H9 (cell line): Measurements from ENCODE around the gene COL4A2. TPM values are rescaled to one million over a fixed set of nuclear protein-coding genes. Genes with fewer than 3 reads are reported as not detected.
A peak's percentile ranks its signal among the peaks of the same experiment; 100 is the strongest.

Experiments
- DNase-seq: peaks from one replicate; pipeline ENCODE4 v3.0.0-alpha.2; 2017
- H2AFZ ChIP-seq: one replicate; pipeline ENCODE4 v1.6.1; 2013; ENCODE audit warnings: mild to moderate bottlenecking, low read length, control low read depth, moderate library complexity
- H2AK5ac ChIP-seq: 2 replicates; pipeline ENCODE4 v1.6.1; 2013; ENCODE audit warnings: low read length, control low read depth, mixed read lengths; ENCODE audit not compliant: insufficient read length
- H2BK120ac ChIP-seq: one replicate; pipeline ENCODE4 v1.6.1; 2013; ENCODE audit warnings: low read depth, mild to moderate bottlenecking, low read length, control low read depth, inconsistent platforms; ENCODE audit not compliant: poor library complexity, severe bottlenecking
- H2BK12ac ChIP-seq: 2 replicates; pipeline ENCODE4 v1.6.1; 2013; ENCODE audit warnings: low read length, control low read depth, mixed read lengths, low read depth; ENCODE audit not compliant: insufficient read length
- H2BK15ac ChIP-seq: 2 replicates; pipeline ENCODE4 v1.6.1; 2013; ENCODE audit warnings: low read depth, low read length, control low read depth
- H2BK20ac ChIP-seq: one replicate; pipeline ENCODE4 v1.6.1; 2013; ENCODE audit warnings: low read depth, mild to moderate bottlenecking, low read length, control low read depth, inconsistent platforms; ENCODE audit not compliant: poor library complexity, severe bottlenecking
- H2BK5ac ChIP-seq: 2 replicates; pipeline ENCODE4 v1.6.1; 2013; ENCODE audit warnings: low read length, control low read depth, mixed read lengths; ENCODE audit not compliant: insufficient read length
- H3K14ac ChIP-seq: 2 replicates; pipeline ENCODE4 v1.6.1; 2013; ENCODE audit warnings: low read length, control low read depth; ENCODE audit not compliant: insufficient read depth
- H3K18ac ChIP-seq: 2 replicates; pipeline ENCODE4 v1.6.1; 2013; ENCODE audit warnings: low read depth, mild to moderate bottlenecking, mixed read lengths, low read length, control low read depth; ENCODE audit not compliant: insufficient read length
- H3K23ac ChIP-seq: 2 replicates; pipeline ENCODE4 v1.6.1; 2013; ENCODE audit warnings: low read length, control low read depth, mixed read lengths, low read depth; ENCODE audit not compliant: insufficient read length
- H3K23me2 ChIP-seq: 2 replicates; pipeline ENCODE4 v1.6.1; 2013; ENCODE audit warnings: low read depth, mild to moderate bottlenecking, mixed read lengths, low read length, control low read depth; ENCODE audit not compliant: insufficient read length, poor library complexity, severe bottlenecking
- H3K27ac ChIP-seq: 2 replicates; pipeline ENCODE4 v1.5.1; 2013; ENCODE audit warnings: low read length, control low read depth, mixed read lengths, low read depth; ENCODE audit not compliant: insufficient read length
- H3K27me3 ChIP-seq: 2 replicates; pipeline ENCODE4 v1.6.1; 2013; ENCODE audit warnings: low read length, control low read depth, inconsistent platforms; ENCODE audit not compliant: insufficient read depth
- H3K4ac ChIP-seq: 2 replicates; pipeline ENCODE4 v1.6.1; 2013; ENCODE audit warnings: low read depth, mild to moderate bottlenecking, control low read depth, inconsistent platforms, low read length, moderate library complexity
- H3K4me1 ChIP-seq: 2 replicates; pipeline ENCODE4 v1.6.1; 2013; ENCODE audit warnings: low read length, control low read depth, inconsistent platforms; ENCODE audit not compliant: insufficient read depth
- H3K4me2 ChIP-seq: 2 replicates; pipeline ENCODE4 v1.6.1; 2013; ENCODE audit warnings: low read length, control low read depth, mixed read lengths; ENCODE audit not compliant: insufficient read length, insufficient read depth
- H3K56ac ChIP-seq: 2 replicates; pipeline ENCODE4 v1.6.1; 2013; ENCODE audit warnings: low read depth, mild to moderate bottlenecking, mixed read lengths, low read length, control low read depth; ENCODE audit not compliant: insufficient read length
- H3K79me1 ChIP-seq: 2 replicates; pipeline ENCODE4 v1.6.1; 2013; ENCODE audit warnings: low read depth, mild to moderate bottlenecking, moderate library complexity, low read length, control low read depth, inconsistent platforms; ENCODE audit not compliant: insufficient read depth, poor library complexity, severe bottlenecking
- H3K79me2 ChIP-seq: 2 replicates; pipeline ENCODE4 v1.6.1; 2013; ENCODE audit warnings: low read length, control low read depth, inconsistent platforms; ENCODE audit not compliant: insufficient read depth
- H3K9ac ChIP-seq: 2 replicates; pipeline ENCODE4 v1.6.1; 2013; ENCODE audit warnings: low read length, control low read depth, mixed read lengths; ENCODE audit not compliant: insufficient read length; ENCODE audit errors: extremely low read depth
- H3K9me3 ChIP-seq: one replicate; pipeline ENCODE4 v1.6.1; 2013; ENCODE audit warnings: low read depth, low read length, inconsistent platforms; ENCODE audit not compliant: control insufficient read depth
- H3T11ph ChIP-seq: one replicate; pipeline ENCODE4 v1.6.1; 2013; ENCODE audit warnings: mild to moderate bottlenecking, low read length, control low read depth, inconsistent platforms
- H4K20me1 ChIP-seq: one replicate; pipeline ENCODE4 v1.6.1; 2013; ENCODE audit not compliant: control insufficient read depth, insufficient read length, insufficient read depth
- H4K5ac ChIP-seq: 2 replicates; pipeline ENCODE4 v1.6.1; 2013; ENCODE audit warnings: low read depth, mild to moderate bottlenecking, mixed read lengths, low read length, control low read depth; ENCODE audit not compliant: insufficient read length
- H4K8ac ChIP-seq: replicated peaks from 2 replicates; pipeline ENCODE4 v1.6.1; 2013; ENCODE audit warnings: low read length, control low read depth, mixed read lengths, low read depth; ENCODE audit not compliant: insufficient read length
- H4K91ac ChIP-seq: 2 replicates; pipeline ENCODE4 v1.6.1; 2013; ENCODE audit warnings: low read depth, mild to moderate bottlenecking, moderate library complexity, mixed read lengths, low read length, control low read depth; ENCODE audit not compliant: insufficient read length
- H3K27ac Mint-ChIP-seq, 3 experiments: 2 replicates in 2 of 3; 3 replicates in 1 of 3; pipeline ENCODE4 v1.8.0; 2020 to 2021; ENCODE audit warnings: mixed read lengths in 3 of 3, mild to moderate bottlenecking in 1 of 3, moderate library complexity in 1 of 3
- H3K27me3 Mint-ChIP-seq: 2 replicates; pipeline ENCODE4 v1.8.0; 2021; ENCODE audit warnings: low read depth, mild to moderate bottlenecking, moderate library complexity, mixed read lengths
- H3K36me3 Mint-ChIP-seq, 3 experiments: 2 replicates in 2 of 3; 3 replicates in 1 of 3; pipeline ENCODE4 v1.8.0; 2020 to 2021; ENCODE audit warnings: low read depth in 3 of 3, mixed read lengths in 3 of 3; ENCODE audit not compliant: insufficient read depth in 1 of 3
- H3K4me1 Mint-ChIP-seq, 2 experiments: 2 replicates each; pipeline ENCODE4 v1.8.0; 2020; ENCODE audit warnings: mixed read lengths in 2 of 2
- H3K4me3 Mint-ChIP-seq, 2 experiments: 2 replicates in 1 of 2; 3 replicates in 1 of 2; pipeline ENCODE4 v1.8.0; 2020 to 2021; ENCODE audit warnings: mild to moderate bottlenecking in 2 of 2, mixed read lengths in 2 of 2, moderate library complexity in 1 of 2
- H3K9me3 Mint-ChIP-seq, 2 experiments: 2 replicates in 1 of 2; 3 replicates in 1 of 2; pipeline ENCODE4 v1.8.0; 2020; ENCODE audit warnings: mild to moderate bottlenecking in 2 of 2, mixed read lengths in 2 of 2, moderate library complexity in 1 of 2
- WGBS: extraction: QIAGEN DNeasy Blood & Tissue Kit; methylation state at CpG from one replicate; pipeline ENCODE4 v1.1.7; 2013; ENCODE audit warnings: missing lambda C conversion rate, low lambda C conversion rate, mixed read lengths; ENCODE audit not compliant: insufficient read length; ENCODE audit errors: extremely low coverage; 5-methylcytosine and 5-hydroxymethylcytosine counted together
- total RNA-seq: library from RNA; stranded (reverse); gene quantifications from 2 replicates; pipeline ENCODE4 v1.2.1, GENCODE V29; 2021
- TF ChIP-seq, protein P1 (sequence below): fragments of 200-600 bp; sonication (generic); conservative IDR thresholded peaks from 3 replicates; pipeline ENCODE4 v1.8.0; 2021; ENCODE audit warnings: antibody characterized with exemption, mild to moderate bottlenecking

The COL4A2 gene
- total RNA-seq, 1 experiment from 2014 or later: 76.5 TPM

DNA sequence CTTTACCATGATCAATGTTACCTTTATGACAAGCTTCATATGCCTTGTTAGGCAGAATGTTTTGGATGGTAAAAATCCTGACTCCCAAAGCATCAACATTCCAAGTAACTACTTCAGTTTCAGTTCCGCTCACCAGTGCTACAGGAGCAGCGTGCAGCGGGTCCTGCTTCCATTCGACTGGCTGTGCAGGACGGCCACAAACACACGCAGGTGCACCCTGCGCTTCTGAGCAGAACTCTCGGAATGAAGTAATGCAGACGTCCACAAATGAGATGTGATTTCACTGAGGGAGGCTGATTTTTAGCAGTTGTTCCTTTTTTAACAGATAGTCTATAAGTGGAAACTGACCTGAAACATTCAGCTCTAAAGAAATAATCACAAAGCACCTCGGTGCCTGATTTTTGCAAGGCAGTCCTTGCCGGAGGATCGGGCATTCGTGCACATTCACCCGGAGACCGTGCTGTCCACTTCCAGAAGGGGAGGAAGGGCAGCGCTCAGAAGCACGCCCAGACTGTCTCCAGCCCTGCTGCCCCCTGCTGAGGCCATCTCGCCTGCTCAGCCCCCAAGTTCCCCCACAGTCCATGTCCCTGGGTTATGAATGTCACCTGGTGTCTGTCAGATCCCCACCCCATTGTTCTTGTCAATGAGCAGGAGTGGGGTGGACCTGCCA is 168.6 kb downstream of the COL4A2 start:
- H3K79me2 ChIP-seq: no peaks in the 10 kb centered on the region
- no peaks in the 10 kb centered on the region for H3K27me3 Mint-ChIP-seq
- no peak overlapping the region for H2AK5ac ChIP-seq
- H3K14ac ChIP-seq: no peak overlapping the region
- no peaks in the 10 kb centered on the region for H3K23me2 ChIP-seq
- H4K8ac ChIP-seq: no peak overlapping the region
- peak overlapping the region in 2 of 3 experiments; percentile 18 to 68; a peak in 3 of 7 replicates for H3K27ac Mint-ChIP-seq
- WGBS: no CpG with 5 or more reads among the region's 18 CpGs
- no peak overlapping the region for H2BK12ac ChIP-seq
- H3K9ac ChIP-seq: no peak overlapping the region
- H3K18ac ChIP-seq: no peak overlapping the region
- no peak overlapping the region for H2BK120ac ChIP-seq
- H3K4me1 Mint-ChIP-seq: peaks cover 7 to 9% of the 10 kb centered on the region in 2 experiments
- no peak overlapping the region for H2BK15ac ChIP-seq
- H3K36me3 Mint-ChIP-seq: peaks cover 32 to 42% (median 38%) of the 10 kb centered on the region in 3 experiments
- no peaks in the 10 kb centered on the region for H3K27me3 ChIP-seq
- H3K4me3 Mint-ChIP-seq: no peak overlapping the region
- no peaks in the 10 kb centered on the region for H3K4me1 ChIP-seq
- H3K4me2 ChIP-seq: no peak overlapping the region
- no peaks in the 10 kb centered on the region for H3K79me1 ChIP-seq
- H3K9me3 ChIP-seq: no peaks in the 10 kb centered on the region
- H4K20me1 ChIP-seq: no peaks in the 10 kb centered on the region
- no peak overlapping the region for H2BK5ac ChIP-seq
- no peak overlapping the region for H3K23ac ChIP-seq
- no peak overlapping the region for H4K91ac ChIP-seq
- H2AFZ ChIP-seq: no peak overlapping the region
- no peak overlapping the region for H2BK20ac ChIP-seq
- no peak overlapping the region for H3K27ac ChIP-seq
- no peaks in the 10 kb centered on the region for H3K9me3 Mint-ChIP-seq
- H3K4ac ChIP-seq: no peak overlapping the region
- no peak overlapping the region for H3K56ac ChIP-seq
- DNase-seq: no peak
- TF ChIP-seq, protein P1, sequence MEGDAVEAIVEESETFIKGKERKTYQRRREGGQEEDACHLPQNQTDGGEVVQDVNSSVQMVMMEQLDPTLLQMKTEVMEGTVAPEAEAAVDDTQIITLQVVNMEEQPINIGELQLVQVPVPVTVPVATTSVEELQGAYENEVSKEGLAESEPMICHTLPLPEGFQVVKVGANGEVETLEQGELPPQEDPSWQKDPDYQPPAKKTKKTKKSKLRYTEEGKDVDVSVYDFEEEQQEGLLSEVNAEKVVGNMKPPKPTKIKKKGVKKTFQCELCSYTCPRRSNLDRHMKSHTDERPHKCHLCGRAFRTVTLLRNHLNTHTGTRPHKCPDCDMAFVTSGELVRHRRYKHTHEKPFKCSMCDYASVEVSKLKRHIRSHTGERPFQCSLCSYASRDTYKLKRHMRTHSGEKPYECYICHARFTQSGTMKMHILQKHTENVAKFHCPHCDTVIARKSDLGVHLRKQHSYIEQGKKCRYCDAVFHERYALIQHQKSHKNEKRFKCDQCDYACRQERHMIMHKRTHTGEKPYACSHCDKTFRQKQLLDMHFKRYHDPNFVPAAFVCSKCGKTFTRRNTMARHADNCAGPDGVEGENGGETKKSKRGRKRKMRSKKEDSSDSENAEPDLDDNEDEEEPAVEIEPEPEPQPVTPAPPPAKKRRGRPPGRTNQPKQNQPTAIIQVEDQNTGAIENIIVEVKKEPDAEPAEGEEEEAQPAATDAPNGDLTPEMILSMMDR: no peak
- H4K5ac ChIP-seq: no peak overlapping the region
- no peak overlapping the region for H3T11ph ChIP-seq
